Karpas-422 (cell line): Measurements from ENCODE around the gene BRINP2. TPM values are rescaled to one million over a fixed set of nuclear protein-coding genes. Genes with fewer than 3 reads are reported as not detected.

ENCODE experiments used
- DNase-seq: peaks from one replicate; pipeline ENCODE4 v3.0.0-alpha.2; 2015
- H2AFZ ChIP-seq: fragments of 200-600 bp; sonication (generic); 2 replicates; pipeline ENCODE4 v1.6.1; 2014; ENCODE audit warnings: antibody characterized with exemption, low read length, mixed read lengths
- H3K27ac ChIP-seq: fragments of 200-600 bp; sonication (generic); 2 replicates; pipeline ENCODE4 v1.5.1; 2014; ENCODE audit warnings: mild to moderate bottlenecking, low read length, moderate library complexity
- H3K27me3 ChIP-seq: fragments of 200-600 bp; sonication (generic); 2 replicates; pipeline ENCODE4 v1.6.1; 2014; ENCODE audit warnings: low read length, mixed read lengths
- H3K36me3 ChIP-seq: fragments of 200-600 bp; sonication (generic); 2 replicates; pipeline ENCODE4 v1.6.1; 2014; ENCODE audit warnings: low read length, mixed read lengths; ENCODE audit not compliant: insufficient read depth
- H3K4me1 ChIP-seq: fragments of 200-600 bp; sonication (generic); 2 replicates; pipeline ENCODE4 v1.6.1; 2014; ENCODE audit warnings: mild to moderate bottlenecking, low read length, mixed read lengths
- H3K4me2 ChIP-seq: fragments of 200-600 bp; sonication (generic); 2 replicates; pipeline ENCODE4 v1.6.1; 2014; ENCODE audit warnings: low read length, low read depth, mild to moderate bottlenecking; ENCODE audit not compliant: poor library complexity, severe bottlenecking
- H3K4me3 ChIP-seq: fragments of 200-600 bp; sonication (generic); 2 replicates; pipeline ENCODE4 v1.5.1; 2014; ENCODE audit warnings: mild to moderate bottlenecking, antibody characterized with exemption, low read length, mixed read lengths
- H3K79me2 ChIP-seq: fragments of 200-600 bp; sonication (generic); 2 replicates; pipeline ENCODE4 v1.6.1; 2014; ENCODE audit warnings: mild to moderate bottlenecking, low read length, mixed read lengths
- H3K9ac ChIP-seq: fragments of 200-600 bp; sonication (generic); 2 replicates; pipeline ENCODE4 v1.6.0; 2014; ENCODE audit warnings: low read length
- H3K9me2 ChIP-seq: fragments of 200-600 bp; sonication (generic), shearing (Covaris generic); replicated peaks from 2 replicates; pipeline ENCODE4 v1.6.0; 2014; ENCODE audit warnings: mild to moderate bottlenecking, low read length, moderate library complexity; ENCODE audit not compliant: insufficient read depth
- H3K9me3 ChIP-seq: fragments of 300-700, 200-600 bp; sonication (generic); 2 replicates; pipeline ENCODE4 v1.6.1; 2014; ENCODE audit warnings: low read length, mixed read lengths
- H4K20me1 ChIP-seq: fragments of 200-600 bp; sonication (generic); 2 replicates; pipeline ENCODE4 v1.6.1; 2014; ENCODE audit warnings: mild to moderate bottlenecking, antibody characterized with exemption, low read length, low read depth; ENCODE audit not compliant: insufficient read depth
- total RNA-seq: library from RNA; depleted of rRNA; stranded (reverse); fragments of >200 nt; shearing (Covaris generic); gene quantifications from 2 replicates; pipeline ENCODE4 v1.2.3, GENCODE V29; 2014; ENCODE audit warnings: low replicate concordance; rRNA removed

The BRINP2 gene
- not detected in 2 replicates for total RNA-seq

- Histone ChIP-seq H3K4me1 (no peaks in the 10 kb centered on the region), H3K4me2 (no peak within 1 kb of the TSS), H3K4me3 (no peak within 1 kb of the TSS), H3K27me3 (no peaks in the 10 kb centered on the region), H3K79me2 (no peaks in the 10 kb centered on the region), H2AFZ (no peak within 1 kb of the TSS), H4K20me1 (no peaks in the 10 kb centered on the region), H3K9ac (no peak within 1 kb of the TSS), H3K9me3 (no peaks in the 10 kb centered on the region), H3K36me3 (no peaks in the 10 kb centered on the region), H3K27ac (no peak within 1 kb of the TSS), H3K9me2 (no peaks in the 10 kb centered on the region)
- peak; percentile 51 for DNase-seq
Observed at GRCh38 chr1:177170756-177171535, at the start of gene BRINP2. Gene BRINP2 (plus strand): TSS chr1:177170958. CDS start chr1:177229877, 58,919 bp downstream.

- Histone ChIP-seq H4K20me1 (no peaks in the 10 kb centered on the region), H3K36me3 (no peaks in the 10 kb centered on the region), H3K9ac (no peak overlapping the region), H3K9me3 (no peaks in the 10 kb centered on the region), H3K79me2 (no peaks in the 10 kb centered on the region), H3K27me3 (no peaks in the 10 kb centered on the region), H3K4me1 (no peaks in the 10 kb centered on the region), H3K4me2 (no peak overlapping the region), H3K4me3 (no peak overlapping the region), H3K9me2 (no peaks in the 10 kb centered on the region), H3K27ac (no peak overlapping the region), H2AFZ (no peak overlapping the region)
- DNase-seq: no peak
Observed at GRCh38 chr1:177122461-177123251, 48.1 kb upstream of the BRINP2 start.

- Histone ChIP-seq H3K9me3 (no peaks in the 10 kb centered on the region), H3K4me2 (no peak overlapping the region), H3K79me2 (no peaks in the 10 kb centered on the region), H4K20me1 (no peaks in the 10 kb centered on the region), H2AFZ (no peak overlapping the region), H3K27ac (no peak overlapping the region), H3K36me3 (no peaks in the 10 kb centered on the region), H3K4me1 (no peaks in the 10 kb centered on the region), H3K27me3 (no peaks in the 10 kb centered on the region), H3K9me2 (no peaks in the 10 kb centered on the region), H3K4me3 (no peak overlapping the region), H3K9ac (no peak overlapping the region)
- no peak for DNase-seq
Observed at GRCh38 chr1:177124577-177125278, 46.0 kb upstream of the BRINP2 start.

GRCh38 chr1:177126267-177126666, 44.5 kb upstream of the BRINP2 start:
- Histone ChIP-seq H3K9ac (no peak overlapping the region), H3K27ac (no peak overlapping the region), H3K4me2 (no peak overlapping the region), H3K27me3 (no peaks in the 10 kb centered on the region), H3K79me2 (no peaks in the 10 kb centered on the region), H3K4me1 (no peaks in the 10 kb centered on the region), H2AFZ (no peak overlapping the region), H3K36me3 (no peaks in the 10 kb centered on the region), H3K9me3 (no peaks in the 10 kb centered on the region), H4K20me1 (no peaks in the 10 kb centered on the region), H3K4me3 (no peak overlapping the region), H3K9me2 (no peaks in the 10 kb centered on the region)
- DNase-seq: no peak

DNA sequence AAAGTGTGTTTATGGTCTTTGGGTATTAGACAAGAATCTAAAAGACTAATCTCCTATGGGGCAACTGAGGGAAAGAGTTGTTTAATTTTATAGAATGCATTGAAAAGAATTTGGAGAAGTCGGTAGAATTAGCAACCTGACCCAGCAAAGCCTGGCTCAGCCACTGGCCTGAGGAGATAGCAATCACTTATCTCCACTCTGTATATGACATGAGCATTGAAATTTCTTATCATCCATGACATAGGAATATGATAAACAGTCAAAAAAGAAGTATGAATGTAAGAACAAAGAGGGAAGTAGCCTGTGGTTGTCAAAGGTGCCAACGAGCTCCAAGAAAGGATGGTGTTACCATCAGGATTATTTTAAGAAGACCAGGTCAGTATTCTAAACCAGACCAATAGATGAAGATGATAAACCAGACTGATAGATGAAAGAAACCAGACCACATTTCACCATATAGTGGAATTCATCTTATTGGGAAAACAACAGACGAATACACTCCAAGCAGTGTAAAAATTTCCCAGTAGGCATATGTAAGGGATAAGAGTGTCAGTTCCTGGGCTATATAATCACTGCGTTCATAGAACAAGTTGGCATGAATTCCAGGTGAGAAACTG, 42.0 kb upstream of the BRINP2 start:
- H3K36me3 ChIP-seq: no peaks in the 10 kb centered on the region
- H3K4me2 ChIP-seq: no peak overlapping the region
- no peaks in the 10 kb centered on the region for H3K4me1 ChIP-seq
- no peaks in the 10 kb centered on the region for H3K9me3 ChIP-seq
- H3K27ac ChIP-seq: no peak overlapping the region
- no peak for DNase-seq
- H4K20me1 ChIP-seq: no peaks in the 10 kb centered on the region
- H2AFZ ChIP-seq: no peak overlapping the region
- no peak overlapping the region for H3K9ac ChIP-seq
- no peaks in the 10 kb centered on the region for H3K9me2 ChIP-seq
- H3K4me3 ChIP-seq: no peak overlapping the region
- H3K27me3 ChIP-seq: no peaks in the 10 kb centered on the region
- no peaks in the 10 kb centered on the region for H3K79me2 ChIP-seq

- Histone ChIP-seq H2AFZ (no peak overlapping the region), H4K20me1 (no peaks in the 10 kb centered on the region)
Observed at GRCh38 chr1:177130451-177130945, 40.3 kb upstream of the BRINP2 start.

DNA sequence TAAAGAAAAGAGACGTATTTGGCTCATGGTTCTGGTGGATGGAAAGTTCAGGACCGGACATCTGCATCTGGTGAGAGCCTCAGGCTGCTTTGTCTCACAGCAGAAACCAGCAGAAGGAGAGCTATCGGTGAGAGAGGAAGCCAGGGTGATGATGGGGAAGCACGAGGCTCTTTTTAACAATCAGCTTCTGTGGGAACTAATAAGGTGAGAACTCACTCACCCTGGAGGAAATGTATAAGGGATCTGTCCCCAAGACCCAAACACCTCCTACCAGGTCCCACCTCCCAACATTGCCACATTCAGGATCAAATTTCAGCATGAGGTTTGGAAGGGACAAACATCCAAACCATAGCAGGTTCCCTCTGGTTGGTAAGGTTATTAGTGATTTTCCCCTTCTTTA, 39.0 kb upstream of the BRINP2 start:
- H3K36me3 ChIP-seq: no peaks in the 10 kb centered on the region
- no peaks in the 10 kb centered on the region for H4K20me1 ChIP-seq
- no peaks in the 10 kb centered on the region for H3K27me3 ChIP-seq
- H3K27ac ChIP-seq: no peak overlapping the region
- DNase-seq: no peak
- H3K9me3 ChIP-seq: no peaks in the 10 kb centered on the region
- no peak overlapping the region for H2AFZ ChIP-seq
- H3K4me2 ChIP-seq: no peak overlapping the region
- H3K9me2 ChIP-seq: no peaks in the 10 kb centered on the region
- H3K9ac ChIP-seq: no peak overlapping the region
- H3K79me2 ChIP-seq: no peaks in the 10 kb centered on the region
- no peaks in the 10 kb centered on the region for H3K4me1 ChIP-seq
- no peak overlapping the region for H3K4me3 ChIP-seq

More at GRCh38 chr1:177130451-177130945, 40.3 kb upstream of the BRINP2 start:
- Histone ChIP-seq H3K9ac (no peak overlapping the region), H3K36me3 (no peaks in the 10 kb centered on the region), H3K4me1 (no peaks in the 10 kb centered on the region), H3K9me2 (no peaks in the 10 kb centered on the region), H3K4me3 (no peak overlapping the region), H3K4me2 (no peak overlapping the region), H3K27me3 (no peaks in the 10 kb centered on the region), H3K27ac (no peak overlapping the region), H3K9me3 (no peaks in the 10 kb centered on the region), H3K79me2 (no peaks in the 10 kb centered on the region)
- DNase-seq: no peak
